ENCODE data around the gene GUCY1A2.

DNA sequence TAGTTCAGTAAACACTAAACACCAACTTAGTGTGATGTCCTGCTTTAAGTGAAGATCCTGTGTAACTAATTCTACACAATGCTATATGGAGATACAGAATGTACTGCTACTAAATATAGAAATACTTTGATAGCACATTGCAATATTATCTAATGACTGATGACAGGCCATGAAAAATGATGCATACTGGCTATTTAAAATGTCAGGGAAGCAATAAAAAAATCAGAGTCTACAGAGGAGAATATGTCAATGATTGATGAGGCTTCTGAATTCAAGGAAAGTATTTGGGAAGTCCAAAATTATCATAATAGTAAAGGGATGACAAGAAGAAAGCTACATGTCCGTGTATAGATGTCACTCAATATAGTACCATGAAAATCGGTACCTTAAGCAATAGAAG, 55.3 kb downstream of the GUCY1A2 start:
- TF ChIP-seq, protein P1, sequence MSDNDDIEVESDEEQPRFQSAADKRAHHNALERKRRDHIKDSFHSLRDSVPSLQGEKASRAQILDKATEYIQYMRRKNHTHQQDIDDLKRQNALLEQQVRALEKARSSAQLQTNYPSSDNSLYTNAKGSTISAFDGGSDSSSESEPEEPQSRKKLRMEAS (IDR thresholded peaks at IDR 0.05; ENCODE audit: low read depth, low read length), result no peak
- no peak for TF ChIP-seq POLR2A (IDR thresholded peaks at IDR 0.05; ENCODE audit: extremely low read depth, insufficient read length)
